Epithelial cell of proximal tubule (primary cell): ENCODE data around the gene VOPP1. TPM values are rescaled to one million over a fixed set of nuclear protein-coding genes. Genes with fewer than 3 reads are reported as not detected.

Experiments
- DNase-seq: peaks from one replicate; pipeline ENCODE4 v3.0.0-alpha.2; 2011; ENCODE audit warnings: low read depth
- H3K4me3 ChIP-seq: 2 replicates; pipeline ENCODE4 v1.5.1; 2011; ENCODE audit warnings: low read depth, mild to moderate bottlenecking, low read length
- CTCF ChIP-seq: conservative IDR thresholded peaks from 2 replicates; pipeline ENCODE4 v1.5.1; 2012; ENCODE audit warnings: low read depth, mild to moderate bottlenecking, low read length
- total RNA-seq: library from RNA; depleted of rRNA; stranded (reverse); fragments of >200 nt; gene quantifications from 2 replicates; pipeline ENCODE4 v1.2.3, GENCODE V29; 2015

VOPP1 gene
- total RNA-seq, 1 donor from 2014 or later: 98.3 TPM

- no peak overlapping the region for H3K4me3 ChIP-seq
- no peak for DNase-seq
- no peak for TF ChIP-seq CTCF
Measured at GRCh38 chr7:55549457-55549856, 22.8 kb downstream of the VOPP1 start.

- DNase-seq: no peak
- H3K4me3 ChIP-seq: no peak overlapping the region
- no peak for TF ChIP-seq CTCF
Measured at GRCh38 chr7:55548295-55548731, 24.0 kb downstream of the VOPP1 start.

- no peak for TF ChIP-seq CTCF
- no peak overlapping the region for H3K4me3 ChIP-seq
- peak; percentile 81 for DNase-seq
Measured at GRCh38 chr7:55546814-55547213, 25.5 kb downstream of the VOPP1 start.

GRCh38 chr7:55545496-55545895, 26.8 kb downstream of the VOPP1 start:
- DNase-seq: peak; percentile 90
- no peak overlapping the region for H3K4me3 ChIP-seq
- peak; percentile 53 for TF ChIP-seq CTCF

GRCh38 chr7:55540226-55540858, 32.0 kb downstream of the VOPP1 start:
- TF ChIP-seq CTCF: no peak
- no peak overlapping the region for H3K4me3 ChIP-seq
- no peak for DNase-seq

GRCh38 chr7:55539380-55539779, 32.9 kb downstream of the VOPP1 start:
- no peak for DNase-seq

More at GRCh38 chr7:55539380-55539779, 32.9 kb downstream of the VOPP1 start:
- no peak for TF ChIP-seq CTCF
- no peak overlapping the region for H3K4me3 ChIP-seq
